WI38 (cell line): ENCODE measurements around the gene NDC80.
"Not testable (repeated sequence)": the region's sequence is repeated elsewhere in the genome, so short reads cannot be mapped to it uniquely, and the experiment has no call there.

ENCODE experiments used
- H3K4me3 ChIP-seq: 2 replicates; pipeline ENCODE4 v1.5.1; 2011; ENCODE audit warnings: low read depth, mild to moderate bottlenecking, control low read depth, low read length
- TF ChIP-seq, protein P1 (sequence below): IDR thresholded peaks from 2 replicates; pipeline ENCODE4 v1.5.1; 2012; ENCODE audit warnings: low read depth, mild to moderate bottlenecking, control low read depth, low read length

NDC80 gene

DNA sequence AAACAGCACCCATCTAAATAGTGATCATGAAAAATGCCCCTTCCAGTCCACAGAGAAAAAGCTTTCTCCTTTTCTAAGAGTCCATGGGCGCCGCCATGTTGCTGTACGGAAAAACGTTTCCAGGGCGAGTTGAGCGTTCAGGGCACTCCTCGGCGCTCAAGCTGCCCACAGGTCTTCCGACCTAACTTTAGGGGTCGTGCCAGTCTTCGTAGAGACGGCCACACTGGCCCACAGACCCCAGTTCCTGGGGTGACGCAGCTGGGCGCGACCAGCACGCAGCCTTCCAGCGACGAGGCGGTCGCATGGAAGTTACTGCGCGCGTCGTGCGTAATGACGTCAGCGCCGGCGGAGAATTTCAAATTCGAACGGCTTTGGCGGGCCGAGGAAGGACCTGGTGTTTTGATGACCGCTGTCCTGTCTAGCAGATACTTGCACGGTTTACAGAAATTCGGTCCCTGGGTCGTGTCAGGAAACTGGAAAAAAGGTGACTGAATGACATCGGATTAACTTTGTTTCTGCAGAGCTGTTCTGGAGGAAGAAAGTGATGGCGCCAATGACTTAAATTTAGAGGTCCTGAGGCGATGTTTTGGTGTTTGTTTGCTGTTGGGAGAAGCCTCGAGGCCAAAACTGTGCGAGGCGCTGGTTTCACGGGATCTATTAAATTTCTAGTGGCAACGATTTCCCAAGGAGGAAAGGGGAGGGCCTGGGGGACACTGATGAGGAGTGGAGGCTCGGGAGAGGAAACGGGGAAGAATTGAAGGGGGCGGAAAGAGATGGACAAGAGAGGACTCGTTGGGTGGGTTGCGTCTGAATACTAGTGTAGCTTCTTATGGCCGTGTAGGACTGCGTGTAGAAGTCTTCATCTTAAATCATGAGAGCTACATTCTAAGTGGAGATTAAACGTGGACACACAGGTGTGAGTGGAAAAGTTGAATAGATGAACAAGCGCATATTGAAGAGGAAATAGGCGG lies at the start of gene NDC80, which contains the start of gene METTL4:
Gene NDC80, plus strand, starts transcription at position 358 of the 971 bp plus-strand sequence. CDS start 1,429 bp downstream, outside the sequence.
Gene METTL4, minus strand, starts transcription at position 306 of the 971 bp plus-strand sequence. CDS start 4,289 bp downstream, outside the sequence.
- TF ChIP-seq, protein P1, sequence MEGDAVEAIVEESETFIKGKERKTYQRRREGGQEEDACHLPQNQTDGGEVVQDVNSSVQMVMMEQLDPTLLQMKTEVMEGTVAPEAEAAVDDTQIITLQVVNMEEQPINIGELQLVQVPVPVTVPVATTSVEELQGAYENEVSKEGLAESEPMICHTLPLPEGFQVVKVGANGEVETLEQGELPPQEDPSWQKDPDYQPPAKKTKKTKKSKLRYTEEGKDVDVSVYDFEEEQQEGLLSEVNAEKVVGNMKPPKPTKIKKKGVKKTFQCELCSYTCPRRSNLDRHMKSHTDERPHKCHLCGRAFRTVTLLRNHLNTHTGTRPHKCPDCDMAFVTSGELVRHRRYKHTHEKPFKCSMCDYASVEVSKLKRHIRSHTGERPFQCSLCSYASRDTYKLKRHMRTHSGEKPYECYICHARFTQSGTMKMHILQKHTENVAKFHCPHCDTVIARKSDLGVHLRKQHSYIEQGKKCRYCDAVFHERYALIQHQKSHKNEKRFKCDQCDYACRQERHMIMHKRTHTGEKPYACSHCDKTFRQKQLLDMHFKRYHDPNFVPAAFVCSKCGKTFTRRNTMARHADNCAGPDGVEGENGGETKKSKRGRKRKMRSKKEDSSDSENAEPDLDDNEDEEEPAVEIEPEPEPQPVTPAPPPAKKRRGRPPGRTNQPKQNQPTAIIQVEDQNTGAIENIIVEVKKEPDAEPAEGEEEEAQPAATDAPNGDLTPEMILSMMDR, result no peak
- peak within 1 kb of the TSS; percentile 78 for H3K4me3 ChIP-seq

DNA sequence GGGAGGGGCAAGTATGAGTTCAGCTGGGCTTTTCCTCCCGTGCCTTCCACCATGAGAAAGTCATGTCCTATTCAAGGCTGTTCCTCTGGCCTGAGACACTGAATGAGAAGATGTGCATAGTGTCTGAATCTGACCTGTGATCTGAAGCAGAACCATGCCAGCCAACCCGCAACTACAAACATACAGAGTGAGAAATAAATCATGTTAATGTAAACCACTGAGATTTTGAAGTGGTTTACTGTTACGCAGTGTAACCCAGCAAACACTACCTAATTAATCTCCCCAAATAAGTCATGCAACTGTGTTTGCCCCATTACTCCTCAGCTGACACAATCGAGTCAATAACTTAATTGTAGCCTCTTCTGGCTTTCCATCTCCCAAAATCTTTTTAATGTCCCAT lies 49.2 kb upstream of the NDC80 start:
- TF ChIP-seq, protein P1, result no peak
- H3K4me3 ChIP-seq, result no peak overlapping the region

DNA sequence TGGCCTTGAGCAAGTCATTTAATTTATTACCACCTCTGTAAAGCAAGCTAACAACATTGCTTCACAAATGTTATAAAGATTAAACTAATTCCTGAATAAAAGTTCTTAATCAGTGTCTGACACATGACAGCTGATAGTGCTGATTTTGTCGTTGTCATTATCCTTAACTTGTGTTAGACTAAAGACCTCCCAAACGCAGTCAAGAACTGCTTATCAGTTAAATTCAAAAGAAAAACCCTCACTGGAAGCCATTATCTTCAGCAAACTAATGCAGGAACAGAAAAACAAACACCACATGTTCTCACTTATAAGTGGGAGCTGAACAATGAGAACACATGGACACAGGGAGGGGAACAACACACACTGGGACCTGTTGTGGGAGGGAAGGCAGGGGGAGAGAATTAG lies 46.6 kb upstream of the NDC80 start:
- H3K4me3 ChIP-seq, result not testable (repeated sequence)

DNA sequence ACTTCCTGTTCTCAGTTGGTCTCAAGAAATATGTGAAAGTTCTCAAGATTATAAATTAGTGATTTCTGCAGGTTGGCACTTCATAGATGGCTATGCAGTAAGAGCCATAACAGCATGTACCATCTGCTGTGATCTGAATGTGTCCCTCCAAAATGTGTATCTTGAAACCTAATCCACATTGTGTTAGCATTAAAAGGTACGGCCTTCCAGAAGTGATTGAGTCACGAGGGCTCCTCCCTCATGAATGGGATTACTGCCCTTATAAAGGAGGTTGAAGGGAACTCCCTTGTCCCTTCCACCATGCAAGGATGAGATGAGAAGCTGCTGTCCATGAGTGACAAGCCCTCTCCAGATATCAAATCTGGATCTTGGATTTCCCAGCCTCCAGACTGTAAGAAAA lies 45.0 kb upstream of the NDC80 start:
- H3K4me3 ChIP-seq, result no peak overlapping the region
- TF ChIP-seq, protein P1, result no peak

DNA sequence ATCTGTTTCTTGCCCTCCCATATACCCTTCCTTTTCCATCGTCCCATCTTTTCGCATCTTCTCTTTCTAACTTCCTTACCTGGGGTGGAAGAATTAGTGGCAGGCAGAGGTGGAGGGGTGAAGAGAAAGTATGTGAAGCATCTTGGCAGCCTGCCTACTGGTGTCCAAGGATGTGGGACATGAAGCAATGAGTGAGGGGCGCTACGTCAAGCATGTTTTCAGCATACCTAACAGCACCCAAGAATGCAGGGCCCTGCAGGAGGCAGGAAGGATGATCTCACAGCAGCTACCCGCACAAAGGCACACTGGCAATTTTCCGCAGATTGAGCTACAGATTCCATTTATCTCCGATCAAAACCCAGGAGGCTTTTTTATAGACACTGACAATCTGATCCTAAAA lies 42.2 kb upstream of the NDC80 start:
- H3K4me3 ChIP-seq, result no peak overlapping the region
- TF ChIP-seq, protein P1, result no peak

DNA sequence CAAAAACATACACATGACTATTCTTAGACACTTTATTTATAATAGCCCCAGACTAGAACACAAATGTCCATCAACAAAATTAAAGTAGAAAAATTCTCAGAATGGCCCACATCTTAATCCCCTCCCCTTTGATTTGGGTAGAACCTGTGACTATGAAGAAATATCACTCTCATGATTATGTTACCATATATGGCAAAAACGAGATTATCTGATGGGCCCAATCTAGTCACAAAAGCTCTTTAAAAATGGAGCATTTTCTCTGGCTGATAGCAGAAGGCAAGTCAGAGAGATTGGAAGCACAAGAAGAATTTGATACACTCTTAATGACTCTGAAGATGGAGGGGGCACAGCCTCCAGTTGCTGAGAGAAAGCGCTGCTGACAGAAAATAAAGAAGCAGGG lies 39.6 kb upstream of the NDC80 start:
- no peak overlapping the region for H3K4me3 ChIP-seq
- TF ChIP-seq, protein P1, result no peak

DNA sequence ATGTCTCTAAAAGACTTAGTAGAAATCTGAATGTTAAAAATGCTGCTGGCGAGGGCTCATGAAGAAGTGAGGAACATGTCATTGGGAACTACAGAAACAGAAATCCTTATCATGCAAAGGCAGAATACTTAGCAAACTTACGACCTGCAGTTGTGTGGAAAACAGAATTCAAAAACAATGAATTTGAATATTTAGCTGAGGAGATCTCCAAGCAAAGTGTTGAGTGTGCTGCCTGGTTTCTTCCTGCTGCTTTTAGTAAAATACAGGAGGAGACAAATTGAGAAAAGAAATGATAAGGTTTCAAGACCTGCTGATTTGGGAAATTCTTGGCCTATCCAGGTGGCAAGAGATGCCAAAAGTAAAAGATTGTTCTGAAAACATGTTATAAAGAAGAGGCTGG lies 38.6 kb upstream of the NDC80 start:
- no peak overlapping the region for H3K4me3 ChIP-seq
- TF ChIP-seq, protein P1, result no peak

DNA sequence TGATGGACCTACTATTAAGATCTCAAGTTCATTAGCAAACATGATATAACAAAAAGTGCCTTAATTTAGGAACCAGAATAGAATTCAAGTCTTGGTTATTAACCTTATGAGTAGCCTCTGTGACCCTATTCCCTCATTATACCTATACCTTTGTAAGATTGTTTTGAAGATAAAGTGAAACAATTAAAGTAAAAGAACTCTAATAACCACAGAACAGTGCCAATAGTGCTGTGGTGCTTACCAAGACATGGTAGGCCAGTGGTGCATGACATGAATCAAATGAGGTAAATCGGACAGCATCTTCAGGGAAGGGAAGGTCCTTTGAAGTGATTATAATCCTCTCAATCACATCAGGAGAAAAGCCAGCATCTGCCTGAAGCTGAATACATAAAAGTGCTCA lies 36.5 kb upstream of the NDC80 start:
- TF ChIP-seq, protein P1, result no peak
- H3K4me3 ChIP-seq, result no peak overlapping the region
